Forelimb muscle (tissue), 1 donor: ENCODE measurements around the gene PTPRK. TPM values are rescaled to one million over a fixed set of nuclear protein-coding genes. Genes with fewer than 3 reads are reported as not detected.
"Not testable (repeated sequence)": the region's sequence is repeated elsewhere in the genome, so short reads cannot be mapped to it uniquely, and the experiment has no call there.

ENCODE experiments used
- DNase-seq: peaks from one replicate; pipeline ENCODE4 v3.0.0-alpha.2; 2013; ENCODE audit warnings: low read depth
- polyA plus RNA-seq: library from polyadenylated mRNA; unstranded; fragments of 120-200 nt; gene quantifications from one replicate; pipeline ENCODE4 v1.2.1, GENCODE V29; 2013; ENCODE audit not compliant: insufficient read length

PTPRK gene
- polyA plus RNA-seq, 1 donor: 15.6 TPM

- peak; percentile 35 for DNase-seq
These were observed 563.4 kb downstream of the PTPRK start for GRCh38 chr6:127956956-127957355.

GRCh38 chr6:127956260-127956888, 564.0 kb downstream of the PTPRK start:
- DNase-seq: no peak

- no peak for DNase-seq
These were observed 566.3 kb downstream of the PTPRK start for GRCh38 chr6:127954082-127954481.

GRCh38 chr6:127952831-127953230, 567.6 kb downstream of the PTPRK start:
- DNase-seq: no peak

- DNase-seq: no peak
These were observed 568.2 kb downstream of the PTPRK start for GRCh38 chr6:127952176-127952575.

GRCh38 chr6:127951172-127951917, 569.1 kb downstream of the PTPRK start:
- no peak for DNase-seq

GRCh38 chr6:127950566-127951145, 569.7 kb downstream of the PTPRK start:
- no peak for DNase-seq

GRCh38 chr6:127949251-127949650, 571.1 kb downstream of the PTPRK start:
- no peak for DNase-seq

GRCh38 chr6:127946388-127946787, 574.0 kb downstream of the PTPRK start:
- DNase-seq: no peak

GRCh38 chr6:127945434-127946097, 574.8 kb downstream of the PTPRK start:
- DNase-seq: no peak

GRCh38 chr6:127941228-127941627, 579.2 kb downstream of the PTPRK start:
- DNase-seq: no peak

- no peak for DNase-seq
These were observed 580.8 kb downstream of the PTPRK start for GRCh38 chr6:127939442-127940066.

GRCh38 chr6:127938701-127939100, 581.7 kb downstream of the PTPRK start:
- DNase-seq: no peak

GRCh38 chr6:127937747-127938146, 582.7 kb downstream of the PTPRK start:
- no peak for DNase-seq

GRCh38 chr6:127937102-127937501, 583.3 kb downstream of the PTPRK start:
- DNase-seq: no peak

GRCh38 chr6:127934956-127935355, 585.4 kb downstream of the PTPRK start:
- no peak for DNase-seq

- no peak for DNase-seq
These were observed 586.3 kb downstream of the PTPRK start for GRCh38 chr6:127933852-127934840.

- DNase-seq: no peak
These were observed 587.3 kb downstream of the PTPRK start for GRCh38 chr6:127933137-127933536.

- no peak for DNase-seq
These were observed 587.7 kb downstream of the PTPRK start for GRCh38 chr6:127932708-127933107.

GRCh38 chr6:127926441-127926840, 594.0 kb downstream of the PTPRK start:
- DNase-seq: not testable (repeated sequence)

GRCh38 chr6:127924440-127924839, 596.0 kb downstream of the PTPRK start:
- DNase-seq: no peak
